GM21737 (cell line): Measurements from ENCODE around the gene PRR15.

ENCODE experiments used
- ATAC-seq: cut with Tn5 transposase; IDR thresholded peaks from one replicate; pipeline ENCODE4 v1.9.1; 2021; ENCODE audit warnings: mild to moderate bottlenecking, moderate library complexity; ENCODE audit not compliant: unreplicated experiment

PRR15 gene

DNA sequence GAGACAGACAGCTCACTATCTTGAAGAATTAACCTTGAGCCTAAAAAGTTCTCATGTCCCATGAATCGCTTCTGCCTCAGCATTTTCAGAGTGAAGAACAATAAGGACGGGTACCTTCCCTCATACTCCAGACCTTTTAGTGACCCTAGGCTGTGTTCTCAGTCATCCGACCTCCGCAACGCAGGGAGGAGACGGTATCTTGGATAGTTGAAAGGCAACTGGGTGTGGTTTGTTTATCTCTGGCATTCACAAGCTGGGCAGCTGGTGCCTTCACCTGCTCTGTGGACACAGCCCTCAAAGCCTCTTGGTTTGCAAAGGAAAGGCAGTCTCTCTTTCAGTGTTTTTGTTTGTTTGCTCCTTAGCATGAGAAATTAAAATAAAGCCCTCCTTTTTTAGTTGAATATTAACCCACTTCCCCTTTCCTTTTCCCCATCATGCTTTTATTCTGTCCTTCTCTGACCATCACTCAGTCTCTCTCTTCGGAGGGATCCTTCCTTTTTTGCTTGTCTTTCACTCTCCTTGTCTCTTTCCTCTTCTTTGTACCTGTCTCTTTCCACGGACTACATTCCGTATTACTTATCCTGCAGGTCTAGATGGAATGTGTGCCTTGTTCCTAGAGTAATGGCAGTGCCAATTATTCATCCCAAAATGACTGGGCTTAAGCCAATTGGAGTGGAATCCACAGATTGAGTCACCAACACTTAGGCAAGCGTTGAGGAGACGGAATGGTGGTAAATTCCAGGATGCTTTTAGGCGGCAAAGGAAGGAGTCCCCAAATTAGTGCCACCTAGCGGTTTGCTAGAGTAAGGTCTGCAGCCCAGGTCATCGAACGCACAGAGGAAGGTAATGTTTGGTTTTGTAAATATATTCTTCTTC lies 45.8 kb downstream of the PRR15 start:
- ATAC-seq = no peak

DNA sequence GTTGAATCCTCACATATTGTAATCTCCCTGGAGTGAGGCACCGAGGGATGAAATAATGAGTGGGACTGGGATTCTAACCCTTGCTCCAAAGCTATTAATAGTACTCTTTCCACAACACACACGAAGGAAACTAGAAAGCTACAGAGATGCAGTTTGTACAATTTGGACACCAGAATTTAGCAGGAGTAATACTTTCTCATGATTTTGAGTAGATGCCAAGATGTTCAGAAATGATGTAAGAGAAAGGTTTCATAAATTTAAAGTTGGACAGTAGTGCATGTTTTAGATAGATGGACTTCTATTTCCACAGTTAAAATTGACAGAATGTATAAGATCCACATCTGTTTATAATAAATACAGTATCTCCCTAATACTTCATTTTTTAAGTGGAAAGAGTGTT lies 46.5 kb downstream of the PRR15 start:
- ATAC-seq = no peak

DNA sequence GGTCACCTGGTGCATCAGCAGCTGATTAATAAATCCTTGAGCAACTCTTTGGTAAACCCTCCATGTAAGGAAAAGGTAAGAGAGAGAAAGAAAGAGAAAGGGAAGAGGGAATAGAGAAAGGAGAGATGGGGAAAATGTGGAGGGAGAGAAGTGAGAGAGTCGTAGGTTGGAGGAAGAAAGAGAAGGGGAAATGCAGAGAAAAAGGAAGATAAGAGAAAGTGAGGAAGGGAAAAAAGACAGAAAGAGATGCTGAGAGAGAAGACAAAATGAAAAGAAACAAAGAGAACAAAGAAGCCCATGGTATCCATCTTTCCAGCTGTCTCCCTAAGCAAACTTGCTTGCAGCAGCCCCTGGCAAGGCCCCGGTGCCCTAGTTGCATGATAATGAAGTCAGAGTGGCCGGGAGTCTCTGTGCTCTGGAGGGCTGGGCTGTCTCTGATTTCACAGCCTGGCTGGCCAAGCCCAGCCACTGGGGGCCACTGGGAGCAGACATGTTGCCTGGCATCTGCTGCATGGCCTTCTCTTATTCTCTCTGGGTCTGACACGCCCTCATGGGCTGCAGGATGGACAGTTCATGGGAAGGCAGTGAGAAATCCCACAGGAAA lies 48.4 kb downstream of the PRR15 start:
- no peak for ATAC-seq

DNA sequence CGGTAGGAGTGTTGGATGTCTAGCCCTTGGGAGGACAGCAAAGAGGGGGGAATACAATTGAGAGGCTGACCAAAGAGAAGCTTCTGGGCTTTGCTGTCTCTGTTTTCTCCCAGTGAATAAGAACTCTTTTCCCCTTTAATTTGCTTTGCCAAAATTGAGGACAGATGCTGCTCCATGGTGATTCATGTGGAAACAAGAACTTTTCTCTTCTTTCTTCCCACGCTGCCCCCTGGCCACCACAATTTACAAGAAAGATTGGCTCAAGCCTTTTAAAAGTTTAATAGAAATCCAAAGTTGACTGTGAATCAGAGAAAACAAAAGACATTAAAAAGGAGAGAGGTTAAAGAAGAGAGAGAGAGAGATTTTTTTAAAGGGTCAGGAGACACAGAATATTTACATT lies 49.0 kb downstream of the PRR15 start:
- no peak for ATAC-seq

DNA sequence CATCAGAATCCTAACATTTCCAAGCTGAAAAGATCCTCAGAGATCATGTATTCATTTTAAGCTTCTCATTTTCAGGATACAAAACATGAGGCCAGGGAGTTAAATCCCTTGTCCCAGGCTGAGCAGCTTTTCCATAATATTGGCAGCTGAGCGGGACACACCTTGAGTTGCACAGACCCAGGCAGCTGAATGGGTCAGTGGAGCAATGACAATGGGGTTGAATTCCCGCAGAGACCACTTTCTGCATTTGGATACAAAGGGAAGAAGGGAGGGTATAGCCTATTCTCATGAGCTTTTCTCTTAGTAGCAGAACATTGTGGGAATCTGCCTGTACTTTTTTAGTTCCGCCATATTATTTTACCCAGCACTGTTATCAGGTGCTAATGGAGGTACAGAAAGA lies 49.5 kb downstream of the PRR15 start:
- ATAC-seq = no peak

DNA sequence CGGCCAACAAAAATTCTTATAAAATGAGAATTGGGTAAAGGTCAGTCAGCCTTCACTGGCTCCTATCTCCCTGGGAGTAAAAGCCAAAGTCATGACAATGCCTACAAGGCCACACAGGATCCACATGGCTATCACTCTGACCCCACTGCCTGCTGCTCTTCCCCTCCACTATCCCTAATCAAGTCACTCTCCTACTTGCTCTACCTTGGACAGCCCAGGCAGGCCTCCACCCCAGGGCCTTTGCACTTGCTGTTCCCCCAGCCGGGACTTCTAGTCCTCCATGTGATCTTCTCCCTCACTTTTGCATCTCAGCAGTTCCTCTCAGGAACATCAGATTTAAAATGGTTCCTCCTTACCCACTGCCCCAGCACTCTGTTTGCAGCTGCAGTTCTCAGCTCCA lies 50.6 kb downstream of the PRR15 start:
- ATAC-seq = no peak
